Gastrocnemius medialis (tissue), 4 donors: Measurements from ENCODE around the gene CDH7. TPM values are rescaled to one million over a fixed set of nuclear protein-coding genes. Genes with fewer than 3 reads are reported as not detected.

Source experiments
- ATAC-seq, 2 donors: fragments of 150-250 bp; one replicate each; pipeline ENCODE4 v1.9.1; 2016
- DNase-seq, 2 donors: peaks; one replicate each; pipeline ENCODE4 v3.0.0-alpha.2; 2019
- H3K27ac ChIP-seq, 4 donors: fragments of 200-600 bp; sonication (generic); 1 replicate in 1 of 4; 2 replicates in 3 of 4; pipeline ENCODE4 v1.5.1; 2016 to 2018; ENCODE audit warnings: mild to moderate bottlenecking in 2 of 4, moderate library complexity in 1 of 4
- H3K27me3 ChIP-seq, 3 donors: fragments of 200-600 bp; sonication (generic) in 2 of 3; 1 replicate in 1 of 3; 2 replicates in 2 of 3; pipeline versions ENCODE4 v1.5.1 to v1.6.0; 2016 to 2019; ENCODE audit warnings: mild to moderate bottlenecking in 1 of 3, moderate library complexity in 1 of 3
- H3K36me3 ChIP-seq, 2 donors: fragments of 200-600 bp; sonication (generic) in 1 of 2; one replicate each; pipeline ENCODE4 v1.5.1; 2017 to 2018
- H3K4me1 ChIP-seq, 2 donors: fragments of 200-600 bp; sonication (generic) in 1 of 2; one replicate each; pipeline ENCODE4 v1.5.1; 2016 to 2017; ENCODE audit warnings: mild to moderate bottlenecking in 2 of 2
- H3K4me3 ChIP-seq, 4 donors: fragments of 200-600 bp; sonication (generic) in 3 of 4; 1 replicate in 1 of 4; 2 replicates in 3 of 4; pipeline ENCODE4 v1.5.1; 2016 to 2019; ENCODE audit warnings: mild to moderate bottlenecking in 2 of 4
- H3K9me3 ChIP-seq, 3 donors: fragments of 200-600 bp; sonication (generic) in 2 of 3; 1 replicate in 1 of 3; 2 replicates in 2 of 3; pipeline ENCODE4 v1.5.1; 2016 to 2019
- POLR2A ChIP-seq, 2 donors: fragments of 450-650 bp; IDR thresholded peaks; one replicate each; pipeline ENCODE4 v1.6.1; 2017; ENCODE audit warnings: antibody characterized with exemption in 2 of 2, mild to moderate bottlenecking in 2 of 2, moderate library complexity in 2 of 2
- in situ Hi-C, 4 donors: fragments of 200-750 bp; cut with MboI; loops; one replicate each; pipeline versions ENCODE4 v1.15.0 to v1.8.0; 2017; ENCODE audit warnings: low sequenced_read_pairs in 4 of 4
- intact Hi-C: fragments of 100-400 bp; cut with DNase I; formaldehyde crosslinking; loops from one replicate; pipeline ENCODE4 v1.15.1; 2023; ENCODE audit warnings: low total_unique reads
- total RNA-seq, 4 donors: library from RNA; depleted of rRNA; stranded (reverse); fragments of >200 nt; gene quantifications; one replicate each; pipeline versions ENCODE4 v1.1.0 to v1.2.3, GENCODE V29; 2016
- TF ChIP-seq, protein P1 (sequence below), 5 experiments: fragments of 450-650 bp in 3 of 5; fragments of 200-600 bp in 2 of 5; sonication (generic) in 2 of 5; IDR thresholded peaks in 4 of 5; conservative IDR thresholded peaks in 1 of 5; 1 replicate in 4 of 5; 2 replicates in 1 of 5; pipeline ENCODE4 v1.5.1; 2016 to 2019; ENCODE audit warnings: antibody characterized with exemption in 5 of 5, mild to moderate bottlenecking in 3 of 5, moderate library complexity in 3 of 5

The CDH7 gene
- total RNA-seq, 4 donors from 2014 or later: not detected

DNA sequence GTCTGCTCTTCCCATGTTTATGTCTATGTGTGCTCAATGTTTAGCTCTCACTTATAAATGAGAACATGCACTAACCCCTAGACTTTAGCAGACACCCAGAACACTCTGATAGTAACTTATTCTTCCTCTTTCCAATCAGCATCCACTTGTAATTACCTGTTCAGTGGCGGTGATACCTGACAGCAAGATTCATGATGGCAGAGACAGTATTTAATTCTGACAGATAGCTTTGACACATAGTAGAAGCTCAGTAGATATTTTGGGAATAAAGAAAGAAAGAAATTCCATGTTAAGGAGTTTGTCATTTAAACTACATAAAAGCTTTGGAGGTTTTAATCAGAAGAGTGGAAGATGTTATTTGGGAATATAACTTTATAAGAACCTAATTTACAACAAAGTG lies 171.3 kb downstream of the CDH7 start:
- H3K27ac ChIP-seq: no peak overlapping the region
- no peaks in the 10 kb centered on the region for H3K36me3 ChIP-seq
- in situ Hi-C loops: no loop called here
- no peak for DNase-seq
- no peaks in the 10 kb centered on the region for H3K4me1 ChIP-seq
- no peak overlapping the region for H3K4me3 ChIP-seq
- no peaks in the 10 kb centered on the region for H3K27me3 ChIP-seq
- no peaks in the 10 kb centered on the region for H3K9me3 ChIP-seq
- ATAC-seq: no peak
- TF ChIP-seq, protein P1, sequence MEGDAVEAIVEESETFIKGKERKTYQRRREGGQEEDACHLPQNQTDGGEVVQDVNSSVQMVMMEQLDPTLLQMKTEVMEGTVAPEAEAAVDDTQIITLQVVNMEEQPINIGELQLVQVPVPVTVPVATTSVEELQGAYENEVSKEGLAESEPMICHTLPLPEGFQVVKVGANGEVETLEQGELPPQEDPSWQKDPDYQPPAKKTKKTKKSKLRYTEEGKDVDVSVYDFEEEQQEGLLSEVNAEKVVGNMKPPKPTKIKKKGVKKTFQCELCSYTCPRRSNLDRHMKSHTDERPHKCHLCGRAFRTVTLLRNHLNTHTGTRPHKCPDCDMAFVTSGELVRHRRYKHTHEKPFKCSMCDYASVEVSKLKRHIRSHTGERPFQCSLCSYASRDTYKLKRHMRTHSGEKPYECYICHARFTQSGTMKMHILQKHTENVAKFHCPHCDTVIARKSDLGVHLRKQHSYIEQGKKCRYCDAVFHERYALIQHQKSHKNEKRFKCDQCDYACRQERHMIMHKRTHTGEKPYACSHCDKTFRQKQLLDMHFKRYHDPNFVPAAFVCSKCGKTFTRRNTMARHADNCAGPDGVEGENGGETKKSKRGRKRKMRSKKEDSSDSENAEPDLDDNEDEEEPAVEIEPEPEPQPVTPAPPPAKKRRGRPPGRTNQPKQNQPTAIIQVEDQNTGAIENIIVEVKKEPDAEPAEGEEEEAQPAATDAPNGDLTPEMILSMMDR (IDR thresholded peaks at IDR 0.05 in 4 of 5, conservative IDR thresholded peaks at IDR 0.05 in 1 of 5): no peak
- TF ChIP-seq POLR2A (IDR thresholded peaks at IDR 0.05): no peak
- intact Hi-C loops: no loop called here

DNA sequence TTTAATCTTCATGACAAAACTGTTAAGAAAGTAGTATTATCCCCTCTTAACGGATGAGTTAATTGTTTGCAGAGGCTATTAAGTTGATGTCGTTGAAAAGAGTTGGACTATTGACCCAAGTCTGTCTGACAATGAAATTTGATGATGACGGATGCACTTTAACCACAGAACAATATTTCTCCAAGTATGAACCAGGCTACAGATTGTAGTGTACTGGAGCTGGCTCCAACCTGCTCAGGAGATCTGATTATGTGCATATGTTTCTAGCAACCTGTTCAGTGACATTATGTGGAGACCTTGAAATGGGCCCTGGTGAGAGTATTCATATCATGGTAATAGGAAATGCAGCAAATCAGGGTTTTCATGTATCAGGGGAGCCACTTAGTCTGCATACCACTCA lies 174.1 kb downstream of the CDH7 start:
- Histone ChIP-seq H3K9me3 (no peaks in the 10 kb centered on the region), H3K27ac (no peak overlapping the region), H3K36me3 (no peaks in the 10 kb centered on the region), H3K27me3 (no peaks in the 10 kb centered on the region), H3K4me1 (no peaks in the 10 kb centered on the region), H3K4me3 (no peak overlapping the region)
- DNase-seq (no peak), ATAC-seq (no peak)
- TF ChIP-seq POLR2A (IDR thresholded peaks at IDR 0.05): no peak
- TF ChIP-seq, protein P1 (IDR thresholded peaks at IDR 0.05 in 4 of 5, conservative IDR thresholded peaks at IDR 0.05 in 1 of 5): no peak
- intact Hi-C loops (no loop called here), in situ Hi-C loops (no loop called here)

DNA sequence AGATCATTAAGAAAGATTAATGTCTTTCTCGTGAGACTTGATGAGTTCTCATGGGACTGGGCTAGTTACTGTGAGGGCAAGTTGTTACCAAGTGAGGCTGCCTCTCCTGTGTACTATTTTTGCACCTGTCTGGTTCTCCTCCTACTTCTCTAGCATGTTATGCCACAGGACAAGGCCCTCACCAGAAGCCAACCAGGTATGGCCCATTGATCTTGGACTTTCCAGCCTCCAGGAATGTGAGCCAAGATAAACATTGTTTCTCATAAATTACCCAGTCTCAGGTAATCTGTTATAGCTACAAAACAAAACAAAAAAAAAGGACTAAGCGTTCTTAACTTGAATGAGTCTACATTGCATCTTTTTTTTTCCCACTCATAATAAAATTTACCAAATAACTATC lies 184.1 kb downstream of the CDH7 start:
- no peaks in the 10 kb centered on the region for H3K9me3 ChIP-seq
- DNase-seq (no peak), ATAC-seq (no peak)
- in situ Hi-C loops (no loop called here), intact Hi-C loops (no loop called here)
- H3K36me3 ChIP-seq: no peaks in the 10 kb centered on the region
- TF ChIP-seq, protein P1 (IDR thresholded peaks at IDR 0.05 in 4 of 5, conservative IDR thresholded peaks at IDR 0.05 in 1 of 5): no peak
- TF ChIP-seq POLR2A (IDR thresholded peaks at IDR 0.05): no peak
- H3K4me1 ChIP-seq: no peaks in the 10 kb centered on the region
- no peak overlapping the region for H3K4me3 ChIP-seq
- no peaks in the 10 kb centered on the region for H3K27me3 ChIP-seq
- no peak overlapping the region for H3K27ac ChIP-seq

DNA sequence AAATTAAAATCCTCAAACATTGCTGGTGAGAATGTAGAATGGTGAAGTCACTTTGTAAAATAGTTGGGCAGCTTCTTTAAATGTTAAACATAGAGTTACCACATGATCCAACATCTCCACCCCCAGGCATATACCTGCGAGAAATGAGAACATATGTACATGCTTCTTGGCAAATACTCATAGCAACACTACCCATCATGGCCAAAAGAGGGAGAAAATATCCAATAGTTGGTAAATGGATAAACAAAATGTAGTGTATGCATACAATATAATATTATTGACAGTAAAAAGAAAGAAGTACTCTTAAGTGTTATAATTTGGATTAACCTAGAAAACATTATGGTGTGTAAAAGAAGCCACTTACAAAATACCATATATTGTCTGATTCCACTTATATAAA lies 185.9 kb downstream of the CDH7 start:
- no peaks in the 10 kb centered on the region for H3K9me3 ChIP-seq
- H3K36me3 ChIP-seq: no peaks in the 10 kb centered on the region
- in situ Hi-C loops: no loop called here
- intact Hi-C loops: no loop called here
- ATAC-seq (no peak), DNase-seq (no peak)
- TF ChIP-seq, protein P1 (IDR thresholded peaks at IDR 0.05 in 4 of 5, conservative IDR thresholded peaks at IDR 0.05 in 1 of 5): no peak
- TF ChIP-seq POLR2A (IDR thresholded peaks at IDR 0.05): no peak
- H3K27ac ChIP-seq: no peak overlapping the region
- H3K4me3 ChIP-seq: no peak overlapping the region
- H3K4me1 ChIP-seq: no peaks in the 10 kb centered on the region
- H3K27me3 ChIP-seq: no peaks in the 10 kb centered on the region

DNA sequence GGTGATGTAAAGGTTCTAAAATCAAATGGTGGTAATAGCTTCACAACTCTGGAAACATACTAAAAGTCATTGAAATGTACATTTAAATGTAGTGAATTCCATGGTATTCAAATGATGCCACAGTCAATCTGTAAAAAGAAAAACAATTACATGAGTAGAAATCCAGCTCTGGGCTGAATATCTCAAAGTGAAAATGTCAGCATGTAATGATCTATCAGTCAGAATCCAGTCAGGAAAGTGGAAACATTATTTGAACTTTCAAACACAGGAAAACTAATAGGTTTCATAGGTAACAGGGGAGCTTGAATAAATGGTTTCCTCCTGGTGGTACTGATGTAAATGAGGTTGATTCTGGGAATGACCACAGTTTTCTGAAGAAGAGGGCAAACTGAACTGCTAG lies 186.4 kb downstream of the CDH7 start:
- Histone ChIP-seq H3K4me1 (no peaks in the 10 kb centered on the region), H3K27ac (no peak overlapping the region), H3K4me3 (no peak overlapping the region), H3K27me3 (no peaks in the 10 kb centered on the region), H3K9me3 (no peaks in the 10 kb centered on the region), H3K36me3 (no peaks in the 10 kb centered on the region)
- in situ Hi-C loops: no loop called here
- intact Hi-C loops: no loop called here
- TF ChIP-seq, protein P1 (IDR thresholded peaks at IDR 0.05 in 4 of 5, conservative IDR thresholded peaks at IDR 0.05 in 1 of 5): no peak
- no peak for TF ChIP-seq POLR2A (IDR thresholded peaks at IDR 0.05)
- ATAC-seq (no peak), DNase-seq (no peak)
